ENCODE results near the gene DLX1. TPM values are rescaled to one million over a fixed set of nuclear protein-coding genes. Genes with fewer than 3 reads are reported as not detected.
"Not testable (repeated sequence)": the region's sequence is repeated elsewhere in the genome, so short reads cannot be mapped to it uniquely, and the experiment has no call there.

Gene DLX1
- total RNA-seq, 1 donor from 2014 or later = not detected

GRCh38 chr2:172131713-172132555, 46.6 kb downstream of the DLX1 start:
- intact Hi-C loops (cut with DNase I) = no loop called here
- no peaks in the 10 kb centered on the region for H3K9me3 ChIP-seq
- H3K36me3 ChIP-seq = no peaks in the 10 kb centered on the region
- TF ChIP-seq CTCF (IDR thresholded peaks at IDR 0.05) = no peak
- no peak overlapping the region for H3K4me3 ChIP-seq
- DNase-seq (ENCODE audit: low spot score in 2 of 2) = no peak
- H3K27ac ChIP-seq = no peak overlapping the region
- H3K27me3 ChIP-seq = no peaks in the 10 kb centered on the region
- no peaks in the 10 kb centered on the region for H3K4me1 ChIP-seq

GRCh38 chr2:172134270-172134669, 49.0 kb downstream of the DLX1 start:
- intact Hi-C loops (cut with DNase I) = no loop called here
- Histone ChIP-seq H3K4me3 (no peak overlapping the region), H3K36me3 (no peaks in the 10 kb centered on the region), H3K27me3 (no peaks in the 10 kb centered on the region), H3K9me3 (no peaks in the 10 kb centered on the region), H3K27ac (no peak overlapping the region), H3K4me1 (no peaks in the 10 kb centered on the region)
- DNase-seq (ENCODE audit: low spot score in 2 of 2) = no peak
- TF ChIP-seq CTCF (IDR thresholded peaks at IDR 0.05) = no peak

- no peaks in the 10 kb centered on the region for H3K27me3 ChIP-seq
- H3K4me3 ChIP-seq = no peak overlapping the region
- no peak for DNase-seq (ENCODE audit: low spot score in 2 of 2)
- intact Hi-C loops (cut with DNase I) = no loop called here
- no peak overlapping the region for H3K27ac ChIP-seq
- no peak for TF ChIP-seq CTCF (IDR thresholded peaks at IDR 0.05)
- no peaks in the 10 kb centered on the region for H3K36me3 ChIP-seq
- no peaks in the 10 kb centered on the region for H3K9me3 ChIP-seq
- H3K4me1 ChIP-seq = no peaks in the 10 kb centered on the region
Observed at GRCh38 chr2:172135446-172135845, 50.1 kb downstream of the DLX1 start.

GRCh38 chr2:172137109-172137508, 51.8 kb downstream of the DLX1 start:
- no peaks in the 10 kb centered on the region for H3K36me3 ChIP-seq
- no peak for DNase-seq (ENCODE audit: low spot score in 2 of 2)
- TF ChIP-seq CTCF (IDR thresholded peaks at IDR 0.05) = no peak
- H3K27ac ChIP-seq = no peak overlapping the region
- H3K4me3 ChIP-seq = no peak overlapping the region
- no peaks in the 10 kb centered on the region for H3K27me3 ChIP-seq
- intact Hi-C loops (cut with DNase I) = no loop called here
- no peaks in the 10 kb centered on the region for H3K9me3 ChIP-seq
- no peaks in the 10 kb centered on the region for H3K4me1 ChIP-seq

GRCh38 chr2:172137943-172138342, 52.6 kb downstream of the DLX1 start:
- no peak for DNase-seq (ENCODE audit: low spot score in 2 of 2)
- intact Hi-C loops (cut with DNase I) = no loop called here
- Histone ChIP-seq H3K4me1 (no peaks in the 10 kb centered on the region), H3K27me3 (no peaks in the 10 kb centered on the region), H3K9me3 (no peaks in the 10 kb centered on the region), H3K27ac (no peak overlapping the region), H3K4me3 (no peak overlapping the region), H3K36me3 (no peaks in the 10 kb centered on the region)
- no peak for TF ChIP-seq CTCF (IDR thresholded peaks at IDR 0.05)

GRCh38 chr2:172138727-172139126, 53.4 kb downstream of the DLX1 start:
- H3K4me1 ChIP-seq; H3K9me3 ChIP-seq; intact Hi-C loops (cut with DNase I); H3K36me3 ChIP-seq; H3K4me3 ChIP-seq; H3K27ac ChIP-seq; H3K27me3 ChIP-seq; DNase-seq (ENCODE audit: low spot score in 2 of 2): not testable (repeated sequence)

Other genes starting within 250 kb of the DLX1 start
- gene SLC25A12, start 191.3 kb upstream of the DLX1 start, total RNA-seq = 11.9 TPM
- 28.3 TPM for gene HAT1, start 163.0 kb upstream of the DLX1 start, total RNA-seq
- gene METAP1D, start 85.6 kb upstream of the DLX1 start, total RNA-seq = not detected
- not detected for gene DLX2, start 17.4 kb downstream of the DLX1 start, total RNA-seq

Measured in ascending aorta (tissue), 2 donors.